ENCODE measurements around the gene ACOX3.

The ACOX3 gene

GRCh38 chr4:8333726-8334460 is 106.6 kb downstream of the ACOX3 start (continued):
- TF ChIP-seq TSHZ1 (tag by site-specific recombination; IDR thresholded peaks at IDR 0.05; ENCODE audit: borderline replicate concordance) (no peak), ZNF37A (tag by site-specific recombination; IDR thresholded peaks at IDR 0.05) (no peak)

- TF ChIP-seq ZSCAN16 (tag by site-specific recombination; IDR thresholded peaks at IDR 0.05) (no peak), ZNF354C (tag by site-specific recombination; IDR thresholded peaks at IDR 0.05; ENCODE audit: borderline replicate concordance, low read depth) (no peak), BCL6B (tag by site-specific recombination; IDR thresholded peaks at IDR 0.05) (no peak), ZSCAN30 (tag by site-specific recombination; IDR thresholded peaks at IDR 0.05) (no peak), ZNF362 (tag by site-specific recombination; IDR thresholded peaks at IDR 0.05) (no peak), OVOL3 (tag by site-specific recombination; IDR thresholded peaks at IDR 0.05) (no peak), ZNF747 (tag by site-specific recombination; IDR thresholded peaks at IDR 0.05) (no peak), ZBTB8A (tag by site-specific recombination; IDR thresholded peaks at IDR 0.05) (no peak), ZNF704 (tag by site-specific recombination; IDR thresholded peaks at IDR 0.05) (no peak), ZNF791 (tag by site-specific recombination; IDR thresholded peaks at IDR 0.05) (no peak), ZNF23 (tag by site-specific recombination; IDR thresholded peaks at IDR 0.05; ENCODE audit: borderline replicate concordance) (no peak), ZNF449 (tag by site-specific recombination; IDR thresholded peaks at IDR 0.05) (no peak), ZNF335 (tag by site-specific recombination; conservative IDR thresholded peaks at IDR 0.05) (no peak), TCF7L2 (IDR thresholded peaks at IDR 0.05; ENCODE audit: borderline replicate concordance, low read depth, low read length) (no peak), ZNF580 (tag by site-specific recombination; IDR thresholded peaks at IDR 0.05) (no peak), ZBTB26 (tag by site-specific recombination; optimal IDR thresholded peaks at IDR 0.05) (no peak), ZNF548 (tag by site-specific recombination; IDR thresholded peaks at IDR 0.05) (no peak), ZNF133 (tag by site-specific recombination; IDR thresholded peaks at IDR 0.05) (no peak)
- no peak overlapping the region for H3K27ac ChIP-seq (ENCODE audit: extremely low read depth, low read depth, low read length)
- no peaks in the 10 kb centered on the region for H3K36me3 ChIP-seq (ENCODE audit: control insufficient read depth in 2 of 2, insufficient read depth in 1 of 2, low read length in 2 of 2)
- no peaks in the 10 kb centered on the region for H3K9me3 ChIP-seq (ENCODE audit: control insufficient read depth, insufficient read depth, low read depth, low read length)
- ChIA-PET POLR2A (no interaction called here), CTCF (interaction anchor here (0.6 kb wide), 1 partner anchor 67 kb away, joined by 3 read pairs; no protein-coding TSS in a partner anchor)
- no peak overlapping the region for H3K4me3 ChIP-seq (ENCODE audit: low read depth, low read length)
- no peaks in the 10 kb centered on the region for H3K4me1 ChIP-seq (ENCODE audit: control insufficient read depth, insufficient read depth, low read length)
Measured at GRCh38 chr4:8332891-8333331, 107.6 kb downstream of the ACOX3 start.
